ENCODE measurements around the gene CREB5. TPM values are rescaled to one million over a fixed set of nuclear protein-coding genes. Genes with fewer than 3 reads are reported as not detected.

CREB5 gene
- total and polyA plus RNA-seq, 2 of the 13 experiments (the other 11 are each of a cell fraction or from before 2014, with no cell fraction given): 0.38 to 0.71 TPM

- TF ChIP-seq ONECUT2 (CRISPR knock-in tag; IDR thresholded peaks at IDR 0.05): no peak
- TF ChIP-seq ZNF589 (CRISPR knock-in tag; conservative IDR thresholded peaks at IDR 0.05): no peak
- no peak for TF ChIP-seq DPF2 (CRISPR knock-in tag; IDR thresholded peaks at IDR 0.05; ENCODE audit: borderline replicate concordance, low read depth)
- no peak for TF ChIP-seq ZNF781 (CRISPR knock-in tag; IDR thresholded peaks at IDR 0.05; ENCODE audit: borderline replicate concordance, not compliant biosample characterization)
Observed at GRCh38 chr7:28874001-28874400, 461.7 kb downstream of the CREB5 start (continued).

Other genes with a start within 250 kb of the CREB5 start
- gene JAZF1, start 231.7 kb upstream of the CREB5 start, total RNA-seq (2016; rRNA removed; fragmentation: Illumina TruSeq; extraction: Trizol): not detected in 2 replicates
- gene JAZF1, start 231.7 kb upstream of the CREB5 start, polyA plus RNA-seq (2011; rRNA removed): not detected in 2 replicates